Measurements from ENCODE around the gene CAPN14. TPM values are rescaled to one million over a fixed set of nuclear protein-coding genes. Genes with fewer than 3 reads are reported as not detected.

The CAPN14 gene
- total RNA-seq, 2 donors from 2014 or later = 0.08 TPM; not detected in 1

GRCh38 chr2:31168291-31168690 is 49.0 kb downstream of the CAPN14 start:
- no peak overlapping the region for H3K27ac ChIP-seq
- H3K9me3 ChIP-seq = no peaks in the 10 kb centered on the region
- H3K27me3 ChIP-seq = no peaks in the 10 kb centered on the region
- intact Hi-C loops (cut with DNase I) = no loop called here
- no peaks in the 10 kb centered on the region for H3K4me1 ChIP-seq
- no peak for DNase-seq
- H3K9ac ChIP-seq (ENCODE audit: low read depth in 2 of 2, low read length in 2 of 2) = no peak overlapping the region
- H3K36me3 ChIP-seq = no peaks in the 10 kb centered on the region
- TF ChIP-seq CTCF (IDR thresholded peaks at IDR 0.05) = no peak
- no peak overlapping the region for H3K4me3 ChIP-seq

GRCh38 chr2:31166925-31167324 is 50.4 kb downstream of the CAPN14 start:
- H3K4me3 ChIP-seq = no peak overlapping the region
- H3K27ac ChIP-seq = no peak overlapping the region
- H3K36me3 ChIP-seq = no peaks in the 10 kb centered on the region
- no peak for DNase-seq
- no peaks in the 10 kb centered on the region for H3K9me3 ChIP-seq
- no peak overlapping the region for H3K9ac ChIP-seq (ENCODE audit: low read depth in 2 of 2, low read length in 2 of 2)
- TF ChIP-seq CTCF (IDR thresholded peaks at IDR 0.05) = no peak
- H3K4me1 ChIP-seq = no peaks in the 10 kb centered on the region
- intact Hi-C loops (cut with DNase I) = no loop called here
- H3K27me3 ChIP-seq = no peaks in the 10 kb centered on the region

GRCh38 chr2:31163011-31163539 is 54.2 kb downstream of the CAPN14 start:
- TF ChIP-seq CTCF (IDR thresholded peaks at IDR 0.05) = no peak
- no peak for DNase-seq
- no peaks in the 10 kb centered on the region for H3K36me3 ChIP-seq
- no peak overlapping the region for H3K27ac ChIP-seq
- no peak overlapping the region for H3K9ac ChIP-seq (ENCODE audit: low read depth in 2 of 2, low read length in 2 of 2)
- H3K4me1 ChIP-seq = no peaks in the 10 kb centered on the region
- H3K9me3 ChIP-seq = no peaks in the 10 kb centered on the region
- no peak overlapping the region for H3K4me3 ChIP-seq
- intact Hi-C loops (cut with DNase I) = no loop called here
- no peaks in the 10 kb centered on the region for H3K27me3 ChIP-seq

DNA sequence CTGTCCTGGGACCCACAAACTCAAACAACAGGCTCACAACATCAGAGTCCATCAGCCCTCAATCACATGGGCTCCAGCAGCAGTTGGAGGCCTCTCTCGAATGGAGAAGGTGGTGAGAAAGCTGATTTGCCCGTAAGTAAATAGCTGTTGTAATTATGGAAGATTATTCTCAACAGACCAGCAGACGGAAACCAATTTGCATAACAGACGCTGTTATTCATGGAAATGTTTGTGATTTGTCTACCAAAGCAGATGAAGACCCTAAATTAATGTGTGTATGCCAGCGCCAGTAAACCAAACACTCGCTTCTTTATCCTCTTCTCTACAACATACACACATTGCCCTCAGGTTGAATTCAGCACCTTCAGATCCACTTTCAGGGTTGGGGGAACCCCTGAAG is 55.7 kb downstream of the CAPN14 start:
- Histone ChIP-seq H3K9ac (ENCODE audit: low read depth in 2 of 2, low read length in 2 of 2) (no peak overlapping the region), H3K27ac (no peak overlapping the region), H3K4me3 (no peak overlapping the region), H3K36me3 (no peaks in the 10 kb centered on the region), H3K27me3 (no peaks in the 10 kb centered on the region), H3K4me1 (no peaks in the 10 kb centered on the region), H3K9me3 (no peaks in the 10 kb centered on the region)
- no peak for TF ChIP-seq CTCF (IDR thresholded peaks at IDR 0.05)
- no peak for DNase-seq
- intact Hi-C loops (cut with DNase I) = no loop called here

- DNase-seq = no peak
- Histone ChIP-seq H3K36me3 (no peaks in the 10 kb centered on the region), H3K27me3 (no peaks in the 10 kb centered on the region), H3K9me3 (no peaks in the 10 kb centered on the region), H3K27ac (no peak overlapping the region), H3K9ac (ENCODE audit: low read depth in 2 of 2, low read length in 2 of 2) (no peak overlapping the region), H3K4me3 (no peak overlapping the region), H3K4me1 (no peaks in the 10 kb centered on the region)
- intact Hi-C loops (cut with DNase I) = no loop called here
- TF ChIP-seq CTCF (IDR thresholded peaks at IDR 0.05) = no peak
These were observed 65.8 kb downstream of the CAPN14 start for GRCh38 chr2:31151501-31151900.

Data from colonic mucosa (tissue), 4 donors.